AG04450 (cell line): Measurements from ENCODE around the gene C6orf120. TPM values are rescaled to one million over a fixed set of nuclear protein-coding genes. Genes with fewer than 3 reads are reported as not detected.

Experiments used
- CTCF ChIA-PET: fragments of 300-600, 350-600 bp; formaldehyde crosslinking; extraction: SDS; loops from one replicate; lab custom pipeline; 2022; ENCODE audit warnings: antibody characterized with exemption, inconsistent platforms; lab: Charles Lee
- POLR2A ChIA-PET: fragments of 350-600 bp; formaldehyde crosslinking; extraction: SDS; loops from one replicate; lab custom pipeline; 2021; ENCODE audit warnings: antibody characterized with exemption, inconsistent platforms; lab: Yijun Ruan, JAX
- DNase-seq: peaks from one replicate; pipeline ENCODE4 v3.0.0-alpha.2; 2011; ENCODE audit warnings: low read depth, low spot score
- H3K27ac ChIP-seq: one replicate; pipeline ENCODE4 v1.5.1; 2012; ENCODE audit warnings: low read depth, low read length, control low read depth
- H3K27me3 ChIP-seq: one replicate; pipeline ENCODE4 v1.6.0; 2012; ENCODE audit warnings: low read length; ENCODE audit not compliant: control insufficient read depth, insufficient read depth
- H3K4me3 ChIP-seq: 2 replicates; pipeline ENCODE4 v1.5.1; 2011; ENCODE audit warnings: mild to moderate bottlenecking, low read depth, low read length, control low read depth
- H3K9me3 ChIP-seq: 2 replicates; pipeline ENCODE4 v1.5.1; 2012; ENCODE audit warnings: low read length; ENCODE audit not compliant: control insufficient read depth, insufficient read depth
- polyA plus RNA-seq: library from polyadenylated mRNA; depleted of rRNA; stranded (reverse); fragments of >200 nt; gene quantifications from 2 replicates; pipeline ENCODE4 v1.2.3, GENCODE V29; 2011
- TF ChIP-seq, protein P1 (sequence below): IDR thresholded peaks from 2 replicates; pipeline ENCODE4 v1.5.1; 2011; ENCODE audit warnings: low read depth, low read length, control low read depth, inconsistent platforms

The C6orf120 gene
- polyA plus RNA-seq, 1 experiment: 35.9 TPM

DNA sequence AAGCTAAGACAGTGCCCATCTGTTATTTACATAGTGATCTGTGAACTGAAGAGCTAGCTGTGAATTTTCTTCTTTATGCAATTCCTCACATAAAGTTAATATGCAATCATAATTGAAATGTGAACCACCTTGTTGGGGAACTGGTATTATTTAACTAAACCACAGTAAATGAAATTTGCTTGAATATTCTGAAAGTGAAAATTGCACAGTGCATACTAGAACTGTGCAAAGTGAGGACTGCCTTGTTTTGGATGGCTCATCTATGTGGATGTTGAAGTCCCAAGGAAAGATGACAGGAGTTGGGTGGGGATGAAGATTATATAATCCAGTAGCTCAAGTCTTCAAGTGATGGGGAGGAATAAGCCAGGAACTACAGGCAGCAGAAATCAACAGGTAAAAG, 28.0 kb downstream of the C6orf120 start:
- Histone ChIP-seq H3K27ac (no peak overlapping the region), H3K27me3 (no peaks in the 10 kb centered on the region), H3K9me3 (no peaks in the 10 kb centered on the region; the same call in 1 of the 2 replicates), H3K4me3 (no peak overlapping the region)
- POLR2A ChIA-PET: no interaction called here
- CTCF ChIA-PET: interaction anchor here (0.7 kb wide), 1 partner anchor 479 kb away, joined by 18 read pairs; no protein-coding TSS in a partner anchor
- DNase-seq: no peak
- TF ChIP-seq, protein P1, sequence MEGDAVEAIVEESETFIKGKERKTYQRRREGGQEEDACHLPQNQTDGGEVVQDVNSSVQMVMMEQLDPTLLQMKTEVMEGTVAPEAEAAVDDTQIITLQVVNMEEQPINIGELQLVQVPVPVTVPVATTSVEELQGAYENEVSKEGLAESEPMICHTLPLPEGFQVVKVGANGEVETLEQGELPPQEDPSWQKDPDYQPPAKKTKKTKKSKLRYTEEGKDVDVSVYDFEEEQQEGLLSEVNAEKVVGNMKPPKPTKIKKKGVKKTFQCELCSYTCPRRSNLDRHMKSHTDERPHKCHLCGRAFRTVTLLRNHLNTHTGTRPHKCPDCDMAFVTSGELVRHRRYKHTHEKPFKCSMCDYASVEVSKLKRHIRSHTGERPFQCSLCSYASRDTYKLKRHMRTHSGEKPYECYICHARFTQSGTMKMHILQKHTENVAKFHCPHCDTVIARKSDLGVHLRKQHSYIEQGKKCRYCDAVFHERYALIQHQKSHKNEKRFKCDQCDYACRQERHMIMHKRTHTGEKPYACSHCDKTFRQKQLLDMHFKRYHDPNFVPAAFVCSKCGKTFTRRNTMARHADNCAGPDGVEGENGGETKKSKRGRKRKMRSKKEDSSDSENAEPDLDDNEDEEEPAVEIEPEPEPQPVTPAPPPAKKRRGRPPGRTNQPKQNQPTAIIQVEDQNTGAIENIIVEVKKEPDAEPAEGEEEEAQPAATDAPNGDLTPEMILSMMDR: no peak

DNA sequence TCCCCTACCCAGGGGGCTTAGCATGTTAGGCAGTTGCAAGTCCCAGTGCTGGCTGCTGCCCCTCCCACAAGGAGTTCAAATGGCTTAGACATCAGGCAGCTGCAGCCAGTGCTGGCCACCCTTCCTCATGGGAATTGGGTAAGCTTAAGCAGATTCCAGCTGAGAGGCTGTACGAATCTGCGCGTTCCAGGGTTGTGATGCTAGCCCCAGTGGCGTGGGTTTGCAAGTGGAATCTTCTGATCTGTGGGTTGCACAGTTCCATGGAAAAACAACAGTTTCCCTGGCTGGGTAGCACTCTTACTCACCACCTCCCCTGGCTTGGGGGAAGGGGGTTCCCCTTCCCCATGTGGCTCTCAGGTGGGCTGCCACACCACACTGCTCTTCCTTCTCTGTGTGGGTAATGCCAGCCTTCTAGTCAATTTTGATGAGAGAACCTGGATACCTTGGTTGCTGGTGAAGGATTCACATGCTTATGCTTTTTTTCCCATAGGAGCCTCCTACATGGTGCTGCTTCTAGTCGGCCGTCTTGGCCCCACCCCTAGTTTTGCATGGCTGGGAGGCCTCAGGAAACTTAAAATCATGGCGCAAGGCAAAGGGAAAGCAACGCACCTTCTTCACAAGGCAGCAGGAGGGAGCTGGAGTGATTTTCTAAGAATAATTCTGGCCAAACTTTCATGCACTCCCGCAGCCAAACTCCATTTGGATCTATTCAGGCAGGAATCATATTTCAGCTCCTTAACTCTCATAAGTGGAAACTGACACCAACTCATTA, 36.5 kb downstream of the C6orf120 start:
- POLR2A ChIA-PET: interaction anchor here (0.6 kb wide), 1 partner anchor 120 kb away, joined by 7 read pairs; no protein-coding TSS in a partner anchor
- H3K9me3 ChIP-seq: no peaks in the 10 kb centered on the region
- no peak overlapping the region for H3K27ac ChIP-seq
- TF ChIP-seq, protein P1: no peak
- CTCF ChIA-PET: no interaction called here
- no peak overlapping the region for H3K4me3 ChIP-seq
- H3K27me3 ChIP-seq: peaks cover 5% of the 10 kb centered on the region
- no peak for DNase-seq

- CTCF ChIA-PET: no interaction called here
- Histone ChIP-seq H3K4me3 (no peak overlapping the region), H3K27ac (no peak overlapping the region), H3K27me3 (peaks cover 5% of the 10 kb centered on the region), H3K9me3 (no peaks in the 10 kb centered on the region)
- POLR2A ChIA-PET: interaction anchor here (0.6 kb wide), 1 partner anchor 120 kb away, joined by 7 read pairs; no protein-coding TSS in a partner anchor
- no peak for DNase-seq
- TF ChIP-seq, protein P1: no peak
Observed at GRCh38 chr6:169738976-169739529, 37.1 kb downstream of the C6orf120 start.

DNA sequence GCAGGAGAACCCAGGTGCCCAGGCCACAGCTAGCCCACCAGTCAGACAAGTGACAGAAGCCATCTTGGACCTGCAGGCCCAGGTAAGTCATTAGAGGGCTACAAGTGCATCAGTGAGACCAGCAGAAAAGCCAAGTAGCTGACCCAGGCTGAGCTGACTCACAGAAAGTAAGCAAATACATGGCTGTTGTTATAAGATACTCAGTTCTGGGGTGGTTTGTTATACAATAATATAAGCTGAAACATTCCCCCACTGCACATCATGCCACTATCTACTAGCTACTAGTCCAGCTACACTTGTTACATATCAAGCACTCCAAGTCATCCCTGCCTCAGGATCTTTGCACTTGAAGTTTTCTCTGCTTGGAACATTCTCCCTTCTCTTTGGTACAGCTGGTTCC, 39.4 kb downstream of the C6orf120 start:
- H3K27ac ChIP-seq: no peak overlapping the region
- H3K4me3 ChIP-seq: no peak overlapping the region
- TF ChIP-seq, protein P1: no peak
- peaks cover 5% of the 10 kb centered on the region for H3K27me3 ChIP-seq
- ChIA-PET POLR2A (interaction anchor here (0.6 kb wide), 1 partner anchor 8 kb away, joined by 3 read pairs; no protein-coding TSS in a partner anchor), CTCF (interaction anchor here (0.9 to 1.3 kb wide), 4 partner anchors 9 to 789 kb away, joined by 3 to 7 read pairs (median 3); partner anchors contain the start of genes DYNLT2 and ERMARD)
- no peak for DNase-seq
- no peaks in the 10 kb centered on the region for H3K9me3 ChIP-seq

DNA sequence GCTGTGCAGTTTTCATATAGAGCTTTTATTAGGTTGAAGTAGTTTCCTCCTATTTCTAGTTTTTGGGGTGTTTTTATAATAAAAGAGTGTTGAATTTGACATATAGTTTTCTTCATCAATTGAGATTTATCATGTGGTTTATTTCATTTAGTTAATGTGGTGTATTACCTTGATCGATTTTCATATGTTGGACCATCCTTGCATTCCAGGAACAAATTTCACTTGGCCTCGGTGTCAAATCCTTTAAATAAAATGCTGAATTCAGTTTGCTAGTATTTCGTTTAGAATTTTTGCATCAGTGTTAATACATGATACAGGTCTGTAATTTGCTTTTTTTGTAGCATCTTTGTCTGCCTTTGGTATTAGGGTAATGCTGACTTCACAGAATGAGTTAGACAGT, 43.5 kb downstream of the C6orf120 start:
- no peaks in the 10 kb centered on the region for H3K27me3 ChIP-seq
- ChIA-PET CTCF (no interaction called here), POLR2A (no interaction called here)

More for the DNA sequence above, 43.5 kb downstream of the C6orf120 start:
- Histone ChIP-seq H3K9me3 (no peaks in the 10 kb centered on the region), H3K27ac (no peak overlapping the region), H3K4me3 (no peak overlapping the region)
- DNase-seq: no peak
- TF ChIP-seq, protein P1: no peak
